Progenitor cell of endocrine pancreas (in vitro differentiated cells): ENCODE results near the gene CEP20. TPM values are rescaled to one million over a fixed set of nuclear protein-coding genes. Genes with fewer than 3 reads are reported as not detected.

Source experiments
- DNase-seq: peaks from one replicate; pipeline ENCODE4 v3.0.0; 2021; ENCODE audit warnings: low spot score; ENCODE audit not compliant: unreplicated experiment
- H3K27ac Mint-ChIP-seq: 2 replicates; pipeline ENCODE4 v1.8.0; 2021; ENCODE audit warnings: mild to moderate bottlenecking, moderate library complexity, mixed read lengths
- H3K27me3 Mint-ChIP-seq: 2 replicates; pipeline ENCODE4 v1.8.0; 2021; ENCODE audit warnings: mixed read lengths
- H3K36me3 Mint-ChIP-seq: 2 replicates; pipeline ENCODE4 v1.8.0; 2022; ENCODE audit warnings: mixed read lengths; ENCODE audit not compliant: insufficient read depth
- H3K4me1 Mint-ChIP-seq: 2 replicates; pipeline ENCODE4 v1.8.0; 2021; ENCODE audit warnings: low read depth, mixed read lengths
- H3K4me3 Mint-ChIP-seq: 2 replicates; pipeline ENCODE4 v1.8.0; 2021; ENCODE audit warnings: low read depth, mild to moderate bottlenecking, moderate library complexity, mixed read lengths
- H3K9me3 Mint-ChIP-seq: 2 replicates; pipeline ENCODE4 v1.8.0; 2021; ENCODE audit warnings: low read depth, mixed read lengths
- total RNA-seq: library from RNA; stranded (reverse); gene quantifications from 2 replicates; pipeline ENCODE4 v1.2.1, GENCODE V29; 2021
- TF ChIP-seq, protein P1 (sequence below): fragments of 200-600 bp; sonication (generic); IDR thresholded peaks from one replicate; pipeline ENCODE4 v1.5.0; 2021; ENCODE audit warnings: antibody characterized with exemption, mild to moderate bottlenecking; ENCODE audit not compliant: unreplicated experiment

CEP20 gene
- total RNA-seq, 1 donor from 2014 or later, result 23.8 TPM

GRCh38 chr16:15830832-15831451, 57.5 kb downstream of the CEP20 start:
- Mint-ChIP-seq H3K27ac (no peak overlapping the region), H3K4me1 (no peaks in the 10 kb centered on the region), H3K27me3 (peaks cover 8% of the 10 kb centered on the region), H3K9me3 (no peaks in the 10 kb centered on the region), H3K36me3 (no peaks in the 10 kb centered on the region), H3K4me3 (no peak overlapping the region)
- no peak for DNase-seq
- TF ChIP-seq, protein P1, sequence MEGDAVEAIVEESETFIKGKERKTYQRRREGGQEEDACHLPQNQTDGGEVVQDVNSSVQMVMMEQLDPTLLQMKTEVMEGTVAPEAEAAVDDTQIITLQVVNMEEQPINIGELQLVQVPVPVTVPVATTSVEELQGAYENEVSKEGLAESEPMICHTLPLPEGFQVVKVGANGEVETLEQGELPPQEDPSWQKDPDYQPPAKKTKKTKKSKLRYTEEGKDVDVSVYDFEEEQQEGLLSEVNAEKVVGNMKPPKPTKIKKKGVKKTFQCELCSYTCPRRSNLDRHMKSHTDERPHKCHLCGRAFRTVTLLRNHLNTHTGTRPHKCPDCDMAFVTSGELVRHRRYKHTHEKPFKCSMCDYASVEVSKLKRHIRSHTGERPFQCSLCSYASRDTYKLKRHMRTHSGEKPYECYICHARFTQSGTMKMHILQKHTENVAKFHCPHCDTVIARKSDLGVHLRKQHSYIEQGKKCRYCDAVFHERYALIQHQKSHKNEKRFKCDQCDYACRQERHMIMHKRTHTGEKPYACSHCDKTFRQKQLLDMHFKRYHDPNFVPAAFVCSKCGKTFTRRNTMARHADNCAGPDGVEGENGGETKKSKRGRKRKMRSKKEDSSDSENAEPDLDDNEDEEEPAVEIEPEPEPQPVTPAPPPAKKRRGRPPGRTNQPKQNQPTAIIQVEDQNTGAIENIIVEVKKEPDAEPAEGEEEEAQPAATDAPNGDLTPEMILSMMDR, result no peak

DNA sequence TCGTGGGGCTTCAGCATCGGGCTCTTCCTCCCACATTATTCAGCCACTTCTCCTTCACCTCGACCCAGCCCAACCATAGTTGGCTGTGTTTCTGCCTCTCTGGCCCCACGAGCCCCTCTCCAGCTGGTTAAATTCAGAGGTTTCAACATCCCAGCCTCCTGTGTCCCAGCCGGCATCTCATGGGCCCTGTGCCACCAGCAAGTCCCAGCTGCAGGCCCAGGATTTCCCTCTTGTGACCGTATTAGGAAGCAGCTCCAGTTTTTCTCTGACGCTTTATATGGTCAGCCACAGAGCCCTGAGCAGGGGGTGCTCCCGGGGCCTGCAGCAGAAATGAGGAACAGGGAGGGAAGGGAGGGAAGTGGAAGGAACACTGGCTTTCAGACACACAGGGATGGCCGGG, 58.9 kb downstream of the CEP20 start:
- Mint-ChIP-seq H3K27ac (no peak overlapping the region), H3K27me3 (peaks cover 11% of the 10 kb centered on the region), H3K36me3 (no peaks in the 10 kb centered on the region), H3K4me3 (no peak overlapping the region), H3K4me1 (no peaks in the 10 kb centered on the region), H3K9me3 (no peaks in the 10 kb centered on the region)
- DNase-seq, result no peak
- TF ChIP-seq, protein P1, result no peak

DNA sequence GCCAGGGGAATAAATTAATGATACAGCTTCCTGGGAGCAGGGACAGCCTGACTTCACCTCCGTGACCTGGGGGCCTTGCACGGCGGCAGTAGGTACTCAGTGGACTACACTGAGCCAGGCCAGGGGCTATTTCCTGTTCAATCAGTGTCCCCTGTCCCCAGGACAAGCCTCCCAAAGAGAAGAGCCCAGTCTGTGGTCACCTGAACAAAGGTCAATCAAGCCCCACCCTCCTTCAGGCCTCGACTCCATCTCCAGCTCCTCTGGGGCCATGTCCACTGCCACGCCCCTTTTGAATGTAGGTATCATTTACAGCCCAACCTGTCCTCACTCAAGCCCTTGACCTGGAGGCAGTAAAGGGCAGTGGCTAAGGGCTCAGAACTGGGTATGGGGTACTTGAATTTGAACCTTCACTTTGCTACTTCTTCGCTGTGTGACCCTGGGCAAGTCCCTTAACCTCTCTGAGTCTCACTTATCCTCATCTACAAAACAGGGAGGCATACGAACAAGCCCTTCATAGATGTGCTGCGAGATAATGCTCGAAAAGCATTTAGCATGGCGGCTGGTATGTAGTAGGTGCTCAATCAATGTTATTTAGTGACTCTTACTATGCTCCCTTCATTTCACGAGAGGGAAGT, 60.6 kb downstream of the CEP20 start:
- H3K27me3 Mint-ChIP-seq, result peaks cover 18% of the 10 kb centered on the region
- no peaks in the 10 kb centered on the region for H3K4me1 Mint-ChIP-seq
- TF ChIP-seq, protein P1, result no peak

DNA sequence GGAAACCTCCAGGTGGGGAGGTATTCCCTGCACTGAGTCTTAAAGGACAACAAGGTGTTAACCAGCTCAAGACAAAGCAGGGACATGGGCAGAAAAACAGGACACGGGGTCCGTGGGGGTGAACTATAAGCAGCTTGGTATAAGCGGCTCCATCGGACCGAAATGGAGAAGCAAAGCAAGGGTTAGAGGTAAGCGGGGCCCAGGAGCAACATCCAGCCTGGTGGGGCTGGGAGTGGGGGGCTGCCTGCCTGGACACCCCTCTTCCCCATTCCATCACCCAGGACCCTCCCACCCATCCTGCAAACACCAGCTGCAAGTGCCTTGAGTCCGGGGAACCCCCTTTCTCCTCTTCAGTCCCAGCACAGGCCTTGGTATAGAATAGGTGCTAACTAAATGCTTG, 61.1 kb downstream of the CEP20 start:
- no peaks in the 10 kb centered on the region for H3K36me3 Mint-ChIP-seq
- no peak overlapping the region for H3K27ac Mint-ChIP-seq
- H3K27me3 Mint-ChIP-seq, result peaks cover 18% of the 10 kb centered on the region
- TF ChIP-seq, protein P1, result no peak
- no peak for DNase-seq
- no peak overlapping the region for H3K4me3 Mint-ChIP-seq
- H3K4me1 Mint-ChIP-seq, result no peaks in the 10 kb centered on the region
- H3K9me3 Mint-ChIP-seq, result no peaks in the 10 kb centered on the region

More for the DNA sequence above, 60.6 kb downstream of the CEP20 start:
- Mint-ChIP-seq H3K4me3 (no peak overlapping the region), H3K36me3 (no peaks in the 10 kb centered on the region), H3K9me3 (no peaks in the 10 kb centered on the region), H3K27ac (no peak overlapping the region)
- DNase-seq, result no peak

DNA sequence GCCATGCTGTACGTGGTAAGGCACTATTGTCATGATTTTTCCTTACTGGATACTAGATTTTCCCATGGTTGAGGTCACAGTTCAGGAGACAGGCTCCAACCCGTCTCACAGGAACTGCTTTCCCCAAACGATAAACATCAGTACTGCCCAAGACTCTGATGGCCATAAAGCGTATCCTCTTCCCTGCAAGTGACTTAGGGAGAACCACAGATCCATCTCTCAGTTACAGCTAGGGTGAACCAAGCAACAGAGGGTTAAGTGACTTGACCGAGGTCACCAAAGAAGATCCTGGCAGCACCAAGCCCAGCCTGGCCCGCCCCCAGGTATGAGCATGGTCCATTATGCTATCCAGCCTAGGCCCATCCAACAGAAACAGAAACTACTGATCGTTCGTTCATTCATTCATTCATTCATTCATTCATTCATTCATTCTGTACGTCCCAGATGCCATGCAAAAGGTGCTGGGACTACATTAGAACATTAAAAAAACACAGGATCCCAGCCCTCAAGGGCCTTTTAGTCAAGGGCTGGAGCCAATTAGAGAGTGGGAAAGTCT, 62.6 kb downstream of the CEP20 start:
- no peak for DNase-seq
- Mint-ChIP-seq H3K4me3 (no peak overlapping the region), H3K27ac (no peak overlapping the region), H3K27me3 (peaks cover 21% of the 10 kb centered on the region), H3K4me1 (no peaks in the 10 kb centered on the region), H3K36me3 (no peaks in the 10 kb centered on the region), H3K9me3 (no peaks in the 10 kb centered on the region)
- TF ChIP-seq, protein P1, result no peak
